ENCODE results near the gene SLCO2B1. TPM values are rescaled to one million over a fixed set of nuclear protein-coding genes. Genes with fewer than 3 reads are reported as not detected.

The SLCO2B1 gene
- total and polyA plus RNA-seq, 2 of the 8 experiments (the other 6 are each of a cell fraction or from before 2014, with no cell fraction given): 0.03 TPM; not detected in 1

DNA sequence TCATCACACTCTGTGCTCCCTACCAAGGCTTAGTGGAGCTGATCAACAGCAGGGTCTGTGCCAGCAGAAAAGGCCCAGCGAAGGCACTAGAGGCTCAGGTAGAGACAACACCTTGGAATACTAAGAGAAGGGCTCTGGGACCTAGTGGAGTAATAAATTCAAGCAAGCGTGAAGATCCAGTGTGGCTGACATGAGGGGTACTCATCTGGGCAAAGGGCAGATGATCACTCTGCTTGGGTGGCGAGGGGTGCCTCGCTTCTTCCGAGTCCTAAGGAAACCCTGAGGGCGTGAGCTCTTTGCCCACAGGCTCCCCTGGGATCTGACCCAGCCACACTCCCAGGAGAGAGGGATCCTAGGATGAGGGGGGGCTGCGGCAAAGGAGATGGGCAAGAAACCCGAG is 86.1 kb downstream of the SLCO2B1 start:
- no peak overlapping the region for H3K18ac ChIP-seq (ENCODE audit: extremely low read depth, low read length)
- peaks cover 12% of the 10 kb centered on the region; the same call in 1 of the 2 replicates for H3K23me2 ChIP-seq (ENCODE audit: low read depth, low read length)
- no peaks in the 10 kb centered on the region for H3K36me3 ChIP-seq (ENCODE audit: control insufficient read depth in 2 of 4, insufficient read depth in 4 of 4, low read length in 3 of 4)
- no peak overlapping the region for H2BK12ac ChIP-seq (ENCODE audit: low read depth, low read length)
- no peak overlapping the region for H2BK120ac ChIP-seq (replicated peaks; ENCODE audit: low read depth, low read length)
- H3K9ac ChIP-seq (replicated peaks in 1 of 4; ENCODE audit: extremely low read depth in 1 of 4, low read depth in 3 of 4, low read length in 3 of 4): no peak overlapping the region
- H2BK5ac ChIP-seq (ENCODE audit: low read depth, low read length): no peak overlapping the region
- H3K4ac ChIP-seq (replicated peaks; ENCODE audit: insufficient read length, low read depth, low read length): no peak overlapping the region
- H3K79me1 ChIP-seq (ENCODE audit: low read depth, low read length): no peaks in the 10 kb centered on the region
- no peak for FAIRE-seq
- H3K4me2 ChIP-seq (ENCODE audit: insufficient read depth in 1 of 2, low read depth in 2 of 2, low read length in 2 of 2): no peak overlapping the region
- H3K27me3 ChIP-seq (replicated peaks in 1 of 4; ENCODE audit: control insufficient read depth in 3 of 4, extremely low read depth in 1 of 4, insufficient read depth in 3 of 4, low read length in 3 of 4): peaks cover 8 to 24% (median 19%) of the 10 kb centered on the region in 4 experiments
- H2AFZ ChIP-seq (ENCODE audit: low read length): no peak overlapping the region
- H4K8ac ChIP-seq (ENCODE audit: extremely low read depth, insufficient read depth, low read length): no peak overlapping the region
- POLR2A ChIA-PET (ENCODE audit: partially characterized antibody): interaction anchor here (1.3 kb wide), 1 partner anchor 27 kb away, joined by 3 read pairs; no protein-coding TSS in a partner anchor
- peaks cover 5 to 22% (median 13%) of the 10 kb centered on the region in 4 experiments for H3K4me1 ChIP-seq (replicated peaks in 1 of 4; ENCODE audit: control insufficient read depth in 3 of 4, insufficient read depth in 4 of 4, low read length in 3 of 4)
- H4K91ac ChIP-seq (replicated peaks; ENCODE audit: insufficient read length, low read length): no peak overlapping the region
- no peak overlapping the region for H4K5ac ChIP-seq (ENCODE audit: insufficient read length, low read depth, low read length)
- H3K56ac ChIP-seq (replicated peaks; ENCODE audit: insufficient read length, low read depth, low read length): no peak overlapping the region
- H3K4me3 ChIP-seq (ENCODE audit: extremely low read depth in 1 of 4, insufficient read depth in 2 of 4, low read depth in 3 of 4, low read length in 4 of 4): no peak overlapping the region
- H4K20me1 ChIP-seq (replicated peaks in 1 of 2; ENCODE audit: control insufficient read depth in 1 of 2, insufficient read depth in 2 of 2, low read length in 2 of 2): no peaks in the 10 kb centered on the region
- WGBS, 2 experiments (ENCODE audit: extremely low coverage in 1 of 2, insufficient coverage in 1 of 2, insufficient read length in 1 of 2, insufficient replicate concordance in 2 of 2, low coverage in 1 of 2, low lambda C conversion rate in 2 of 2, missing lambda C conversion rate in 1 of 2): 88% methylated on average over 8 of the region's 8 CpGs; no CpG with 5 or more reads in 1 of the 2 experiments
- H3K27ac ChIP-seq (ENCODE audit: low read depth, low read length): no peak overlapping the region
- no peak for DNase-seq (ENCODE audit: low read depth in 1 of 2, low spot score in 2 of 2)
- no peak overlapping the region for H2AK5ac ChIP-seq (ENCODE audit: low read depth, low read length)
- H2BK20ac ChIP-seq (ENCODE audit: low read length): no peak overlapping the region
- H3K14ac ChIP-seq (ENCODE audit: insufficient read length): no peak overlapping the region
- CTCF ChIA-PET (ENCODE audit: partially characterized antibody): interaction anchor here (21.3 to 45.7 kb wide), 3 partner anchors 6 to 91 kb away, joined by 726 to 952 read pairs (median 726); partner anchors contain the start of genes SLCO2B1 and TPBGL
- no peaks in the 10 kb centered on the region for H3K79me2 ChIP-seq (ENCODE audit: control insufficient read depth in 1 of 2, insufficient read depth in 2 of 2, low read length in 2 of 2)
- no peak overlapping the region for H2BK15ac ChIP-seq (ENCODE audit: low read length)
- H3K23ac ChIP-seq (ENCODE audit: insufficient read length): no peak overlapping the region
- no peaks in the 10 kb centered on the region for H3K9me3 ChIP-seq (ENCODE audit: insufficient read depth in 2 of 2, low read depth in 1 of 2, low read length in 1 of 2)
- no peak for TF ChIP-seq BCL11A (IDR thresholded peaks at IDR 0.05; ENCODE audit: low read depth in 2 of 2, low read length in 2 of 2)
- no peak for TF ChIP-seq SP2 (IDR thresholded peaks at IDR 0.05; ENCODE audit: low read length)
- no peak for TF ChIP-seq KDM4A (IDR thresholded peaks at IDR 0.05; ENCODE audit: low read depth, low read length, severe bottlenecking)
- no peak for TF ChIP-seq SRF (IDR thresholded peaks at IDR 0.05; ENCODE audit: low read depth, low read length)
- no peak for TF ChIP-seq MAFK (IDR thresholded peaks at IDR 0.05; ENCODE audit: low read depth, low read length)
- TF ChIP-seq RXRA (IDR thresholded peaks at IDR 0.05; ENCODE audit: insufficient read depth, low read depth, low read length): no peak
- TF ChIP-seq CHD1 (IDR thresholded peaks at IDR 0.05; ENCODE audit: low read depth, low read length): no peak
- no peak for TF ChIP-seq EP300 (IDR thresholded peaks at IDR 0.05; ENCODE audit: borderline replicate concordance in 1 of 2, low read depth in 2 of 2, low read length in 2 of 2)
- TF ChIP-seq CBX8 (IDR thresholded peaks at IDR 0.05; ENCODE audit: borderline replicate concordance, low read depth, low read length): no peak
- TF ChIP-seq PHF8 (conservative IDR thresholded peaks at IDR 0.05; ENCODE audit: low read depth, low read length): no peak
- TF ChIP-seq JUND (IDR thresholded peaks at IDR 0.05; ENCODE audit: low read length): no peak
- TF ChIP-seq RBBP5 (IDR thresholded peaks at IDR 0.05; ENCODE audit: borderline replicate concordance, low read depth, low read length): no peak
- no peak for TF ChIP-seq CREB1 (IDR thresholded peaks at IDR 0.05)
- TF ChIP-seq YY1 (IDR thresholded peaks at IDR 0.05; ENCODE audit: low read depth, low read length): no peak
- TF ChIP-seq BACH1 (IDR thresholded peaks at IDR 0.05; ENCODE audit: low read length): no peak

Measured in H1 (cell line).